Gastrocnemius medialis (tissue), 4 donors: ENCODE measurements around the gene ZXDA.

Source experiments
- CTCF ChIP-seq, 5 experiments: fragments of 450-650 bp in 3 of 5; fragments of 200-600 bp in 2 of 5; sonication (generic) in 2 of 5; IDR thresholded peaks in 4 of 5; conservative IDR thresholded peaks in 1 of 5; 1 replicate in 4 of 5; 2 replicates in 1 of 5; pipeline ENCODE4 v1.5.1; 2016 to 2019; ENCODE audit warnings: antibody characterized with exemption in 5 of 5, mild to moderate bottlenecking in 3 of 5, moderate library complexity in 3 of 5
- POLR2A ChIP-seq, 2 donors: fragments of 450-650 bp; IDR thresholded peaks; one replicate each; pipeline ENCODE4 v1.6.1; 2017; ENCODE audit warnings: antibody characterized with exemption in 2 of 2, mild to moderate bottlenecking in 2 of 2, moderate library complexity in 2 of 2

- TF ChIP-seq POLR2A (IDR thresholded peaks at IDR 0.05) (no peak), CTCF (IDR thresholded peaks at IDR 0.05 in 4 of 5, conservative IDR thresholded peaks at IDR 0.05 in 1 of 5) (no peak)
These were observed 9.3 kb downstream of the ZXDA start for GRCh38 chrX:57900975-57901374.
